Esophagus (tissue), 2 donors: ENCODE data around the gene CSF1R. TPM values are rescaled to one million over a fixed set of nuclear protein-coding genes. Genes with fewer than 3 reads are reported as not detected.
"Not testable (repeated sequence)": the region's sequence is repeated elsewhere in the genome, so short reads cannot be mapped to it uniquely, and the experiment has no call there.

Experiments
- H3K27ac ChIP-seq, 2 donors: one replicate each; pipeline ENCODE4 v1.5.1; 2013; ENCODE audit warnings: low read depth in 2 of 2, mild to moderate bottlenecking in 2 of 2, inconsistent platforms in 1 of 2, low read length in 1 of 2, moderate library complexity in 1 of 2
- H3K27me3 ChIP-seq, 2 donors: one replicate each; pipeline ENCODE4 v1.6.1; 2013; ENCODE audit warnings: low read length in 2 of 2, control low read depth in 1 of 2, mild to moderate bottlenecking in 1 of 2; ENCODE audit not compliant: insufficient read depth in 2 of 2, control insufficient read depth in 1 of 2
- H3K36me3 ChIP-seq, 2 donors: one replicate each; pipeline ENCODE4 v1.6.1; 2013; ENCODE audit warnings: low read length in 1 of 2; ENCODE audit not compliant: control insufficient read depth in 2 of 2, insufficient read depth in 2 of 2
- H3K4me1 ChIP-seq, 2 donors: one replicate each; pipeline ENCODE4 v1.6.1; 2013; ENCODE audit warnings: low read length in 1 of 2; ENCODE audit not compliant: control insufficient read depth in 2 of 2, insufficient read depth in 2 of 2
- H3K4me3 ChIP-seq, 2 donors: one replicate each; pipeline ENCODE4 v1.5.1; 2013; ENCODE audit warnings: low read length in 2 of 2, mild to moderate bottlenecking in 2 of 2, low read depth in 1 of 2, moderate library complexity in 1 of 2
- H3K9me3 ChIP-seq, 2 donors: one replicate each; pipeline ENCODE4 v1.6.1; 2013; ENCODE audit warnings: mild to moderate bottlenecking in 2 of 2, low read depth in 1 of 2, low read length in 1 of 2, moderate library complexity in 1 of 2; ENCODE audit not compliant: control insufficient read depth in 2 of 2, insufficient read depth in 1 of 2
- WGBS, 2 donors: extraction: QIAGEN DNeasy Blood & Tissue Kit; methylation state at CpG; one replicate each; pipeline ENCODE4 v1.1.7; 2013; 5-methylcytosine and 5-hydroxymethylcytosine counted together
- polyA plus RNA-seq, 2 donors: library from polyadenylated mRNA; stranded (reverse); fragments of 200-250 nt; gene quantifications; one replicate each; pipeline ENCODE4 v1.2.3, GENCODE V29; 2013
- donor health status: healthy with polysubstance abuse.
- donor health status: Bipolar disorder and iron deficiency.

CSF1R gene
- polyA plus RNA-seq, 2 donors, result 2.0 to 4.9 TPM

GRCh38 chr5:150105928-150106615 is 19.7 kb upstream of the CSF1R start:
- Histone ChIP-seq H3K4me3 (no peak overlapping the region), H3K4me1 (no peaks in the 10 kb centered on the region), H3K9me3 (no peaks in the 10 kb centered on the region), H3K27ac (no peak overlapping the region), H3K27me3 (no peaks in the 10 kb centered on the region), H3K36me3 (no peaks in the 10 kb centered on the region)
- 87 to 90% methylated on average over 7 of the region's 7 CpGs for WGBS, 2 donors

- Histone ChIP-seq H3K9me3 (no peaks in the 10 kb centered on the region), H3K4me1 (no peaks in the 10 kb centered on the region)
- 86 to 90% methylated on average over 2 of the region's 2 CpGs for WGBS, 2 donors
These were observed 18.2 kb upstream of the CSF1R start for GRCh38 chr5:150104550-150104870.

DNA sequence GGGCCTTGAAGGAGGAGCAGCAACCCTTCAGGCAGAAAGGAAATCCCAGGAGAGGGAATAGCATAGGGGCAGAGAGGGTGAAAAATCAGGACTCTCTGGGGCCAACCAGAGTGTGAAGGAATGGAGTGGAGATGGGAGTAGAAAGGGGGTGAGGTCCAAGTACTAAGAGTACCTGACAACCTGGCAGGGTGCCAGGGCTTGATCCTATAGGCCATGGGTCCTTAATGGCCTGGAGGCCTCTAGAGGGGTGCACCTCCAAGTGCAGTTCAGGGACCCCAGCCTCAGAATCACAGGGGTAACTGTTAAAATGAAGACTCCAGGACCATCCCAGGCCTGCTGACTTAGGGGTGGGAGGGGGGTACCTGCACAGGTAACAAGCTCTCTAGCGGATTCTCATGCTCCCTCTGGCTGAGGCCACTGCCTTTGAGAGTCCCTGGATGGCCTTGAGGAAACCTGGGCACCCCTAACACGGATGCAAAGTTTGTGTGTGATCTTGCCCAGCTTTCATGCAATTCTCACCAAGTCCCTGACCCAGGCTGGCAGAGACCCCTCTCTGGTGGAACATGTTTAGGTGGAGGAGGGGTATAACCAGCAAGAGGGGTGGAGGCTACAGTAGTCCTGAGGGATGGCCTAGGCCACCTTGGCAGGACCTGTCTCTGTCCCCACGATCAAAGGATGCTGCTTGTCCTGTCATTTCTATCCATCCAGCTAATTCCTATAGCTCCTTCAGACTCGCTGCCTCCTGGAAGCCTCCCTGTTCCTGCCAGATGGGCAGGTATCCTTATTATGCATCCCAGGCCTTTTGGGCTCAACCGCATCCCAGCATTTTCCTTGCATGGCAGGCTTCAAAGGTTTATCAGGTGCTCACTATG is 17.6 kb upstream of the CSF1R start:
- Histone ChIP-seq H3K36me3 (no peaks in the 10 kb centered on the region), H3K27me3 (no peaks in the 10 kb centered on the region), H3K4me3 (no peak overlapping the region), H3K4me1 (no peaks in the 10 kb centered on the region), H3K9me3 (no peaks in the 10 kb centered on the region), H3K27ac (no peak overlapping the region)
- WGBS, 2 donors, result 77 to 92% methylated on average over 5 of the region's 5 CpGs

More at GRCh38 chr5:150104550-150104870, 18.2 kb upstream of the CSF1R start:
- H3K27ac ChIP-seq, result no peak overlapping the region
- no peak overlapping the region for H3K4me3 ChIP-seq
- no peaks in the 10 kb centered on the region for H3K27me3 ChIP-seq
- no peaks in the 10 kb centered on the region for H3K36me3 ChIP-seq

DNA sequence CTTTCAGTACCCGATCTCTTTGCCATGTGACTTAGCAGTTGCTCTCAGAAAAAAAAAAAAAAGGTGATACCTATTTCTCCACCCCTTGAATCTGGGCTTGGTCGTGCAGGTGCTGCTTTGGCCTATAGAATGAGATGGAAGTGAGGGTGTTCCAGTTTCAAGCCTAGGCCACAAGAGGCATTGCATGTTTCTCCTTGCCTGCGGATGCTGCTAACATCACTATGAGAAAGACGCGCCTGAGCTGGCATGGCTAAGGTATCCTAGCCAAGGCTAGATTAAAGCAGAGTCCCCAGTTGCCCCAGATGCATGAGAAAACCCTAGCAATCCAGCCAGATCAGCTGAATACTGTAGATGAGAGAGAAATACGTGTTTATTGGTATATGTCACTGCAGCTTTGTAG is 14.7 kb upstream of the CSF1R start:
- no peaks in the 10 kb centered on the region for H3K4me1 ChIP-seq
- no peaks in the 10 kb centered on the region for H3K9me3 ChIP-seq
- H3K4me3 ChIP-seq, result no peak overlapping the region
- H3K36me3 ChIP-seq, result no peaks in the 10 kb centered on the region
- WGBS, 2 donors, result 62 to 72% methylated on average over 6 of the region's 6 CpGs
- H3K27me3 ChIP-seq, result no peaks in the 10 kb centered on the region
- no peak overlapping the region for H3K27ac ChIP-seq

DNA sequence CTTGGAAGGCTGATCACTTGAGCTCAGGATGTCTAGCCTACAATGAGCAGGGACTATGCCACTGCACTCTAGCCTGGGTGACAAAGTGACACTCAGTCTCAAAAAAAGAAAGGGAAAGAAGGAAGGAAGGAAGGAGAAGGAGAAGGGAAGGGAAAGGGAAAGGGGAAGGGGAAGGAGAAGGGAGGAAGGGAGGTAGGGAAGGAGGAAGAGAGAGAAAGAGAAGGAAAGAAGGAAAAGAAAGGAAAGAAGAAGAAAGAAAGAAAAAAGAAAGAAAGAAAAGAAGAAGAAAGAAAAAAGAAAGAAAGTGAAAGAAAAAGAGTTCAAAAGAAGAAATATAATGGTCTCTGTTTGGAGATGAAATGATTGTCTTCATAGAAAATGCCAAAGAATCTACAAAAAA is 10.8 kb upstream of the CSF1R start:
- Histone ChIP-seq H3K4me3 (no peak overlapping the region), H3K9me3 (no peaks in the 10 kb centered on the region), H3K36me3 (no peaks in the 10 kb centered on the region), H3K27me3 (no peaks in the 10 kb centered on the region), H3K27ac (no peak overlapping the region), H3K4me1 (no peaks in the 10 kb centered on the region)

- Histone ChIP-seq H3K27ac (peak overlapping the region in 1 of 2 donors; percentile 13), H3K4me3 (no peak overlapping the region), H3K4me1 (no peaks in the 10 kb centered on the region), H3K27me3 (no peaks in the 10 kb centered on the region), H3K9me3 (no peaks in the 10 kb centered on the region), H3K36me3 (no peaks in the 10 kb centered on the region)
- WGBS, 2 donors, result 75 to 79% methylated on average over 3 of the region's 3 CpGs
These were observed 5.9 kb upstream of the CSF1R start for GRCh38 chr5:150092159-150092787.

GRCh38 chr5:150085191-150085912 is 1.0 kb downstream of the CSF1R start:
- H3K36me3 ChIP-seq, result no peaks in the 10 kb centered on the region
- peaks cover 0 to 3% of the 10 kb centered on the region in 2 donors for H3K9me3 ChIP-seq
- no peaks in the 10 kb centered on the region for H3K4me1 ChIP-seq
- WGBS, 2 donors, result 84 to 91% methylated on average over 7 of the region's 7 CpGs
- no peak overlapping the region for H3K4me3 ChIP-seq
- no peaks in the 10 kb centered on the region for H3K27me3 ChIP-seq
- H3K27ac ChIP-seq, result no peak overlapping the region

GRCh38 chr5:150084754-150085153 is 1.6 kb downstream of the CSF1R start:
- 87 to 90% methylated on average over 6 of the region's 6 CpGs for WGBS, 2 donors
- H3K27ac ChIP-seq, H3K9me3 ChIP-seq, H3K27me3 ChIP-seq, H3K4me1 ChIP-seq, H3K4me3 ChIP-seq, H3K36me3 ChIP-seq: not testable (repeated sequence)

- no peak overlapping the region for H3K27ac ChIP-seq
- 73 to 78% methylated on average over 6 of the region's 6 CpGs for WGBS, 2 donors
- H3K4me1 ChIP-seq, result no peaks in the 10 kb centered on the region
These were observed 3.5 kb downstream of the CSF1R start for GRCh38 chr5:150082889-150083288.

More at GRCh38 chr5:150082889-150083288, 3.5 kb downstream of the CSF1R start:
- Histone ChIP-seq H3K27me3 (no peaks in the 10 kb centered on the region), H3K36me3 (no peaks in the 10 kb centered on the region), H3K9me3 (peaks cover 0 to 3% of the 10 kb centered on the region in 2 donors), H3K4me3 (no peak overlapping the region)
